DMS79 (cell line): ENCODE measurements around the gene PTCRA.
"Not testable (repeated sequence)": the region's sequence is repeated elsewhere in the genome, so short reads cannot be mapped to it uniquely, and the experiment has no call there.

Source experiments
- DNase-seq: peaks from one replicate; lab custom pipeline; 2025; lab: John Stamatoyannopoulos, UW

The PTCRA gene, protein sequence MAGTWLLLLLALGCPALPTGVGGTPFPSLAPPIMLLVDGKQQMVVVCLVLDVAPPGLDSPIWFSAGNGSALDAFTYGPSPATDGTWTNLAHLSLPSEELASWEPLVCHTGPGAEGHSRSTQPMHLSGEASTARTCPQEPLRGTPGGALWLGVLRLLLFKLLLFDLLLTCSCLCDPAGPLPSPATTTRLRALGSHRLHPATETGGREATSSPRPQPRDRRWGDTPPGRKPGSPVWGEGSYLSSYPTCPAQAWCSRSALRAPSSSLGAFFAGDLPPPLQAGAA

GRCh38 chr6:42915732-42916131 is at the start of gene PTCRA:
PTCRA (plus strand) TSS chr6:42916053; CDS start chr6:42916070, 17 bp downstream.
- DNase-seq, result no peak

DNA sequence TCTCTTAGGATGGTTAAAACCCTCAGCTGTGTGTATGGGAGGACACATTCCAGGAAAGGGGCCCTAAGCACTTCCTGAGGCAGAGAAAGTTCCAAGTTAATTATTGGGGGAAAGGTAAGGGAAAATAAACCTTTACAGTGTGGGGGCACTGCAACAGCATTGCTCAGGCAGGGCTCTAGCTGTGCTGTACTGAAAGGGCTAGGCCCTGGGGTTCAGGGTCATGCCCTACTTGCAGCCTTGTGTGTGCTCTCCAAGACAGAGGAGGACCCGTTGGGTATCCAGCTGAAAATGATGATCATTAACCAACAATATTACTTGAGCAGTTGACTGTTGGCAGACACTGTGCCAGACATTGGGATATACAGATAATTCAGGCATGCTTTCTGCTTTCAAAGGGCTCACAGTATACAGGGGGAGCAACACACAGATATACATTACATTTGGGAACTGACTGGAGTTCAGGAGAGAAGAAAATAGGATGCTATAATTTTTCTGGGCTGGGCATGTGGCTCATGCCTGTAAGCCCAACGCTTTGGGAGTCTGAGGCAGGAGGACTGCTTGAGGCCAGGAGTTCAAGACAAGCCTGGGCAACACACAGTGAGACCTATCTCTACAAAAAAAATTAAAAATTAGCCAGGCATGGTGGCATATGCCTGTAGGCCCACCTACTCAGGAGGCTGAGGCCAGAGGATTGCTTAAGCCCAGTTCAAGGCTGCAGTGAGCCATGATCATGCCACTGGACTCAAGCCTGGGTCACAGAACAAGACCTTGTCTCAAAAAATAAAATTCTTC is 45.5 kb upstream of the PTCRA start:
- no peak for DNase-seq

DNA sequence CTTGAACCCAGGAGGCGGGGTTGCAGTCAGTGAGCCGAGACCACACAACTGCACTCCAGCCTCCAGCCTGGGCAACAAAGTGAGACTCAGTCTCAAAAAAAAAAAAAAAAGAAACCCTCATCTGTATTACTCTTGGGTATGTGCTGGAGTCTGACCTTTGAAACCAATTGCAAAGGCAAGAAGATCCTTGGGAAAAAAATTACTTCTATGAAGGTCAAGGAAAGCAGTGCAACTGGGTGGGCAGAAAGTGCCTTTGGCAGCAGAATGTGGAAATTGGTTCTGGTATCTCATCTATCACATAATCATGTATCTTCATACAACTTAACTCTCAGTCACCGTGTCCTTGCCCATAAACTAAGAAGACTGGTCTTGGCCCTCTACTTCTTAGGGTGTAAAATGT is 44.1 kb upstream of the PTCRA start:
- DNase-seq, result no peak

DNA sequence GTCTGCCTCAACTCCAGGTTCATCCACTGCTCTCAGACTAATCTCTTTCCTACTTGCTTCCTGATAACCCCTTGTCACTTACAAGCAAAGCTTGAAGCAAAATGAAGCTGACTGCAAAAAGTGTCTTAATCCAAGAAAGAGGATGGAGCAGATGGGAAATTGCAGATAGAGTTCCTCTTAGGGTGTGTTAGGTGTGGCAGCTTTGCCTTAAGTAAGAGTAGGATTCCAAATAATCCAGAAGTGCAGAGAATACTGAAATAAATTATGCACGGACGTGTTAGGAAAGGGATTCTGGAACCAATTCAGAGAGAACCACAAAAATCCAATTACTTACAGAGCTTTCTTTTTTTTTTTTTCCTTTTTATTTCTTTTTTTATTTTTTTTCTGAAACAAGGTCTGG is 42.5 kb upstream of the PTCRA start:
- no peak for DNase-seq

GRCh38 chr6:42877695-42878094 is 38.2 kb upstream of the PTCRA start:
- DNase-seq, result no peak

GRCh38 chr6:42879372-42880239 is 36.2 kb upstream of the PTCRA start, which contains the start of gene RPL7L1:
RPL7L1 (plus strand) TSS chr6:42879616; CDS start chr6:42879911, 295 bp downstream.
- DNase-seq, result peak; percentile 86

DNA sequence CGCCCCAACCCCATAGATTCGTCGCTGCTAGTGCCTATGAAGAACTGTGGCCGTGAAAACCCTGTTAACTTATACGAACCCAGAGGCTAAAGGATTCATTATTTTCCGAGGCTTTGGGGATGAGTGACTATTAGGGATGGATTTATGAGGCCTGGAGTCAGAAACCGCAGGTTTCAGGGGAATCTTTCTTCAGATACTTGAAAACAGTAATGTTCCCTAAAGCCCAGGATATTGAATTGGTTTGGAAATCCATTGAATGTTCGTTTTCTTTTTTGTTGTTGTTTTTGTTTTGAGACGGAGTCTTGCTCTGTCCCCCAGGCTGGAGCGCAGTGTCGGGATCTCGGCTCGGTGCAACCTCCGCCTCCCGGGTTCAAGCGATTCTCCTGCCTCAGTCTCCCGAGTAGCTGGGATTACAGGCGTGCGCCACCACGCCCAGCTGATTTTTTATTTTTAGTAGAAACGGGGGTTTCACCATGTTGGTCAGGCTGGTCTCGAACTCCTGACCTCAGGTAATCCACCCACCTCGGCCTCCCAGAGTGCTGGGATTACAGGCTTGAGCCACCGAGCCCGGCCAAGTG is 35.5 kb upstream of the PTCRA start:
- DNase-seq, result not testable (repeated sequence)

DNA sequence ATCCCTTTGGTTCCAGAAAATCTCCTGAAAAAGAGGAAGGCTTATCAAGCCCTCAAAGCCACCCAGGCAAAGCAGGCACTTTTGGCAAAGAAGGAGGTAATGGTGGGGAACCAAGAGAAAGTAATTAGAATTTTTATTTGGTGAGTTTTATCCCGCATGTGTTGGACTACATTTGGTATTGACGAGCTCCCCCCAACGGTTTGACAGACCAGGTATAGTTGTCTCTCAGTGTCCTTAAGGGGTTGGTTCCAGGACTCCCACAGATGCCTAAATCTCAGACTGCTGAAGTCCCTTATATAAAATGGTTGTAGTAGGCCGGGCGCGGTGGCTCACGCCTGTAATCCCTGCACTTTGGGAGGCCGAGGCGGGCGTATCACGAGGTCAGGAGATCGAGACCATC is 35.0 kb upstream of the PTCRA start:
- not testable (repeated sequence) for DNase-seq

GRCh38 chr6:42885702-42886101 is 30.2 kb upstream of the PTCRA start:
- DNase-seq, result no peak

DNA sequence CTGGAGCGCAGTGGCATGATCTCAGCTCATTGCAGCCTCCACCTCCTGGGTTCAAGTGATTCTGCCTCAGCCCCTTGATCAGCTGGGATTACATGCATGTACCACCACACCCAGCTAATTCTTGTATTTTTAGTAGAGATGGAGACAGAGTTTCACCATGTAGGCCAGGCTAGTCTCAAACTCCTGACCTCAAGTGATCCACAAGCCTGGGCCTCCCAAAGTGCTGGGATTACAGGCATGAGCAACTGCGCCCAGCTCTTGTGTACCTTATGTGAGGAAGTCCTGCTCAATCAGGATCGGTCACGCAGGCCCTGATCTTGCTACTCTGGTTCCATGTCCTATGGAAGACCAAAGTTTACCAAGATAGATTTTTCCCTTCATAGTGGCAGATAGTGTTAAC is 27.7 kb upstream of the PTCRA start:
- not testable (repeated sequence) for DNase-seq

DNA sequence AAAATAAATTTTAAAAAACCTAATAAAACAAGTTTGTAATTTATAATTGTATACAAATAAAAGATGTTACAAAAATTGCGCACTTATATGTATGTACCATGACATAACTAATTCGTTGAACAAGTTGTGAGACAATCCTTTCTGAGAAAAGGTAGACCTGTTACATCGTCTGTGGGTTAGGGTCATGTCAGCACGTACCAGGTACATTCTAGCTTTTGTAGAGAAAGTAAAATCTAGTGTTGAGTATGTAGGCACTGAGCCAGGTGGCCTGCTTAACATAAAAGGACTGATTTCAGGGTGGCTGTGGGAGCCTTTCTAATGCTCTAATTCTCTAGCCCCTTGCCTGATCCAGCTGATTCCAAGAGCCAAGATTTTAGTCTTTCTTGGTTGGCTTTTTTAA is 26.0 kb upstream of the PTCRA start:
- DNase-seq, result no peak

GRCh38 chr6:42890311-42891198 is 25.3 kb upstream of the PTCRA start:
- peak; percentile 85 for DNase-seq

DNA sequence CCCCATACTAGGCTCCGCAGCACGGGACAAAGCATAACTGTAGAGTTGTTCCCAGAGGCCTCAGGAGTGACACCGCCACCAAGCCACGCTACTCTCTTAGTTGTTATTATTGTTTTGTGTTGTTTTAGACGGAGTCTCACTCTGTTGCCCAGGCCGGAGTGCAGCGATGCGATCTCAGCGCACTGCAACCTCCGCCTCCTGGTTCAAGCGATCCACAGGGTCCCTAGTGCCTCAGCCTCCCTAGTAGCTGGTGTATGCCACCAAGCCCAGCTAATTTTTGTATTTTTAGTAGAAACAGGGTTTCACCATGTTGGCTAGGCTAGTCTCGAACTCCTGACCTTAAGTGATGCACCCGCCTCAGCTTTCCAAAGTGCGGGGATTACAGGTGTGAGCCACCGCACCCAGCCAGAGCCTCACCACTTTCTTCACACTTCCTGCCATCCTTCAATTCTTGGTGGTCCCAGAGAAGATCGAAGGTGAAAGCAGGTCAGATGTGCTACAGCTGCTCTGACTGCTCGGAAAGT is 24.6 kb upstream of the PTCRA start:
- no peak for DNase-seq

- DNase-seq, result not testable (repeated sequence)
Measured at GRCh38 chr6:42894041-42894828, 21.6 kb upstream of the PTCRA start.

- DNase-seq, result no peak
Measured at GRCh38 chr6:42896178-42896719, 19.6 kb upstream of the PTCRA start.

DNA sequence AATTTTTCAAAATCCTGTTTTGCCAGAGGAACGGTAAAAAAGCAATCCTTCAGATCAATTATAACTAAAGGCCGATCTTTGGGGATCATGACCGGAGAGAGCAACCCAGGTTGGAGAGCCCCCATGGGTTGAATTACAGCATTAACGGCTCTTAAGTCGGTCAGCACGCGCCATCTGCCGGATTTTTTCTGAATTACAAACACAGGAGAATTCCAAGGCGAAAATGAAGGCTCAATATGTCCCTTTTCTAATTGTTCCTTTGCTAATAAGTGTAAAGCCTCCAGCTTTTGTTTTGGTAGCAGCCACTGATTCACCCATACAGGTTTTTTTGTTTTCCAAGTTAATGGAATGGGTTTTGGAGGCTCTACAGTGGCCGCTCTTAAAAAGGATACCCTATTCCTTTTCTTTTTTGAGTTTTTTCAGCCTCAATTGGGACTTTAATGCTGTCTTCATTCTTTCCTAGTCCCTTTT is 16.9 kb upstream of the PTCRA start:
- DNase-seq, result peak; percentile 34

DNA sequence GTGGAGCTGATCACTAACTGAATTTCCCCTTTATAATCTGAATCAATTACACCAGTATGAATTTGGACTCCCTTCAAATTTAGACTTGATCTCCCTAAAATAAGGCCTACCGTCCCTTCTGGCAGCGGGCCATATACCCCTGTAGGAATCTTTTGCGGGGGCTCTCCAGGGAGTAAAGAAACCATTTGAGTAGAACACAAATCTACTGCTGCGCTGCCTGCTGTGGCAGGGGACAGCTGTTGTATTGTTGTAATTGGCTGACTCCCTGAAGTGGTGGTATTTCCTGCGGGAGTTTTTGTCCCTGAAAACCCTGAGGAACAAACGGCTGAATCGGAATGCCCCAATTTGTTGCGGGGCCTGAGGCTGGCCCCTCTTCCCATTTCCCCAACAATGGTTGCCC is 16.0 kb upstream of the PTCRA start:
- no peak for DNase-seq

DNA sequence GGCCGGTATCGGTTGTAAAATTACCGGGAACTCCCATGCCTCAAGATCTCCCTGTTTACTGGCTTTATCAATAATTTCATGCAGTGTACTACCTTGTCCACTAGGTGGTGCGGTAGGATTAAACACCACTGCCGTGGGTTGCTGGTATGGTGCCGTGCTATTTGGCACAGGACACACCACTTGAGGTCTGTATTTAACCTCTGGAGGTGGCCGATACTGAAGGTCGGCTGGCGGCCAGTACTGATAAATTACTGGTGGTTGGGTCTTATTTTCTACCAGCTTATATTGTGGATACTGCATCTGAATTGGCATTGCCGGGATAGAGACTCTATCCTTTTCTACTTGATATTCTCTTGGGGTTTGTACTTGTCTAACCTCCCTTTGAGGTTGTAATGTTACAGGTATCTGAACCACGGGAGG is 14.3 kb upstream of the PTCRA start:
- peak; percentile 85 for DNase-seq
